H1 (cell line): Measurements from ENCODE around the gene ZNF81. TPM values are rescaled to one million over a fixed set of nuclear protein-coding genes. Genes with fewer than 3 reads are reported as not detected.

ENCODE experiments used
- CHD7 ChIP-seq: fragments of 300-600 bp; sonication (generic); IDR thresholded peaks from 2 replicates; pipeline ENCODE4 v1.7.1; 2012; ENCODE audit warnings: low read length, moderate library complexity, mild to moderate bottlenecking, inconsistent platforms; ENCODE audit not compliant: insufficient replicate concordance
- JUN ChIP-seq: IDR thresholded peaks from 2 replicates; pipeline ENCODE4 v1.6.1; 2011; ENCODE audit warnings: low read depth, mild to moderate bottlenecking, improper control_type of control experiment, low read length
- KDM1A ChIP-seq: fragments of 200-600, 300-600 bp; sonication (generic); IDR thresholded peaks from 2 replicates; pipeline ENCODE4 v1.7.1; 2016; ENCODE audit warnings: mild to moderate bottlenecking, low read length, borderline replicate concordance
- NRF1 ChIP-seq: IDR thresholded peaks from 2 replicates; pipeline ENCODE4 v1.6.1; 2011; ENCODE audit warnings: mild to moderate bottlenecking, low read depth, low read length, improper control_type of control experiment
- PHF8 ChIP-seq: fragments of 200-600 bp; sonication (generic); conservative IDR thresholded peaks from 2 replicates; pipeline ENCODE4 v1.7.1; 2012; ENCODE audit warnings: low read depth, mild to moderate bottlenecking, inconsistent platforms, low read length, moderate library complexity
- POLR2A ChIP-seq, 2 experiments: IDR thresholded peaks; 1 replicate in 1 of 2; 2 replicates in 1 of 2; pipeline ENCODE4 v1.6.1; 2011; ENCODE audit warnings: low read depth in 2 of 2, low read length in 2 of 2, mild to moderate bottlenecking in 2 of 2; ENCODE audit errors: control extremely low read depth in 1 of 2
- SAP30 ChIP-seq: fragments of 300-600 bp; sonication (generic); IDR thresholded peaks from 2 replicates; pipeline ENCODE4 v1.7.1; 2012; ENCODE audit warnings: low read length, moderate library complexity, mild to moderate bottlenecking, inconsistent platforms; ENCODE audit not compliant: insufficient read depth, insufficient replicate concordance
- SUZ12 ChIP-seq: fragments of 200-600 bp; sonication (generic); IDR thresholded peaks from 2 replicates; pipeline ENCODE4 v1.6.1; 2012; ENCODE audit warnings: mild to moderate bottlenecking, inconsistent platforms, low read length, moderate library complexity, mixed read lengths
- TAF1 ChIP-seq: IDR thresholded peaks from 2 replicates; pipeline ENCODE4 v1.6.1; 2011; ENCODE audit warnings: mild to moderate bottlenecking, low read depth, low read length
- TCF12 ChIP-seq: IDR thresholded peaks from 2 replicates; pipeline ENCODE4 v1.6.1; 2011; ENCODE audit warnings: low read depth, mild to moderate bottlenecking, low read length
- polyA plus RNA-seq, 7 experiments: library from polyadenylated mRNA; depleted of rRNA in 3 of 7; stranded (reverse) in 5 of 7; unstranded in 2 of 7; fragments of >200 nt in 5 of 7; fragments of 200-250 nt in 2 of 7; gene quantifications; 1 replicate in 5 of 7; 2 replicates in 1 of 7; 4 replicates in 1 of 7; pipeline versions ENCODE4 v1.2.1 to v1.2.3, GENCODE V29; 2011 to 2013; ENCODE audit warnings: missing spikeins in 2 of 7, mixed read lengths in 2 of 7
- total RNA-seq: library from RNA; stranded (reverse); fragmentation: NEBNext Ultra II Directional; extraction: Animal tissue kit (Norgen Biotek cat#: 25700); gene quantifications from 2 replicates; pipeline ENCODE4 v1.2.1, GENCODE V29; 2021
- TF ChIP-seq, protein P1 (sequence below): IDR thresholded peaks from 2 replicates; pipeline ENCODE4 v1.6.1; 2012; ENCODE audit warnings: low read length, inconsistent platforms

The ZNF81 gene
- total and polyA plus RNA-seq, 2 of the 8 experiments (the other 6 are each of a cell fraction or from before 2014, with no cell fraction given): 3.4 to 10.0 TPM

DNA sequence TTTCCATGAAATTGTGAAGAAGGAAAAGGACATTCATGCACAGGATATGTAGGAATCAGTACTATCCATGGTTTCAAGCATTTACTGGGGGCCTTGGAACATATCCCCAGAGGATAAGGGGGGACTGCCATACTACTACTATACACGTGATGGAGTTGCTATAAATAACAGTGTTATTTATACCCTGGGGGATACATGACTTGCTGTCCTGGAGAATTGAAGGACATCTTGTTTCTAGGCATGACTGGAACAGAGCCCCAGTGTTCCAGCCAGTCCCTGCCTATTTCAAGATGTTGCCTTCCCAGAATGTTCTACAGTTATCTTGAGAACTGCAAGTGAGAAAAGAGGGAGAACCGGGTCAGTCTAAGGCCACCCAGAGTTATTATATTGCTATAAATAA lies 39.6 kb upstream of the ZNF81 start (continued):
- no peak for TF ChIP-seq CHD7
- TF ChIP-seq, protein P1, sequence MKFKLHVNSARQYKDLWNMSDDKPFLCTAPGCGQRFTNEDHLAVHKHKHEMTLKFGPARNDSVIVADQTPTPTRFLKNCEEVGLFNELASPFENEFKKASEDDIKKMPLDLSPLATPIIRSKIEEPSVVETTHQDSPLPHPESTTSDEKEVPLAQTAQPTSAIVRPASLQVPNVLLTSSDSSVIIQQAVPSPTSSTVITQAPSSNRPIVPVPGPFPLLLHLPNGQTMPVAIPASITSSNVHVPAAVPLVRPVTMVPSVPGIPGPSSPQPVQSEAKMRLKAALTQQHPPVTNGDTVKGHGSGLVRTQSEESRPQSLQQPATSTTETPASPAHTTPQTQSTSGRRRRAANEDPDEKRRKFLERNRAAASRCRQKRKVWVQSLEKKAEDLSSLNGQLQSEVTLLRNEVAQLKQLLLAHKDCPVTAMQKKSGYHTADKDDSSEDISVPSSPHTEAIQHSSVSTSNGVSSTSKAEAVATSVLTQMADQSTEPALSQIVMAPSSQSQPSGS: no peak
- no peak for TF ChIP-seq SUZ12
- no peak for TF ChIP-seq JUN
- no peak for TF ChIP-seq TAF1
- TF ChIP-seq KDM1A: no peak
- no peak for TF ChIP-seq NRF1
- TF ChIP-seq PHF8: no peak
- no peak for TF ChIP-seq SAP30
- TF ChIP-seq POLR2A (IDR thresholded peaks at IDR 0.05; ENCODE audit: control extremely low read depth in 1 of 2, low read depth in 2 of 2, low read length in 2 of 2): no peak
- no peak for TF ChIP-seq TCF12
